Right lobe of liver (tissue), 4 donors: ENCODE data around the gene MADCAM1.

Experiments
- POLR2A ChIP-seq: fragments of 450-650 bp; IDR thresholded peaks from one replicate; pipeline ENCODE4 v1.6.1; 2017; ENCODE audit warnings: antibody characterized with exemption, mild to moderate bottlenecking
- TF ChIP-seq, protein P1 (sequence below), 4 donors: fragments of 200-600 bp in 3 of 4; fragments of 450-650 bp in 1 of 4; IDR thresholded peaks; one replicate each; pipeline versions ENCODE4 v1.5.1 to v1.8.0; 2016 to 2022; ENCODE audit warnings: antibody characterized with exemption in 4 of 4, mild to moderate bottlenecking in 2 of 4
- donor health status: DM: no; HTN: no; CAD: no.
- donor health status: DM: no; HTN: no; CAD: no.
- donor health status: DM: no; HTN: yes; CAD: no.

DNA sequence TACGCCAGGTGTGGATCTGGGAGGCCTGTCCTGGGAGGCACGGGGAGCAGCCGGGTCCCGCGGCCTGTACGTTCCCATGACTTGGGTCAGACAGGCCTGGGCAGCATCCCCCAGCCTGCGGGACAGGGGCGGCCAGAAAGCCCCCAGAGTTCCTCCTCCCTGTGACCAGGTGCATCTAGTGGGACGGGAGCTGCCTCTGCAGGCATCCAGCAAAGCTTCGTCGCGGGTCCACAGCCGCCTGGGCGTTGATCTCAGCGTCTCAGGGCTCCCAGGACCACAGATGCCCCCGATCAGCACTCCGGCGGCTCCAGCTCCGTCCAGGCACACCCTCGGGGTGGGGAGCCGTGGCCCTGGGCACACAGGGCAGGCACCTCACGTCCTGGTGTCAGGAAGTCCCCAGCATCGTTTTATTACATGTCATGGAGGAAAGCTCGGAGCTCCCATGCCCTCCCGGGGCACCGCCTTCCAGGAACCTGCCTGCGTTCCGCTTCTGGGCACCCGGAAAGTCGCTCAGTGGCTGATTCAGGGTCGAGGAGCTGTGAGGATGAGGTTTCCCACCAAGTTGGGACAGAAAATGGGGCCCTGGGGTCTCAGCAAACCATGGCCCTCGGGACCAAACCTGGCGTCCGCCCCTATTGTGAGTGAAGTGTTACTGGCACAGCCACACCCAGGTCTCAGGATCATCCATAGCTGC, 46.0 kb downstream of the MADCAM1 start:
- TF ChIP-seq POLR2A, result no peak
- TF ChIP-seq, protein P1, sequence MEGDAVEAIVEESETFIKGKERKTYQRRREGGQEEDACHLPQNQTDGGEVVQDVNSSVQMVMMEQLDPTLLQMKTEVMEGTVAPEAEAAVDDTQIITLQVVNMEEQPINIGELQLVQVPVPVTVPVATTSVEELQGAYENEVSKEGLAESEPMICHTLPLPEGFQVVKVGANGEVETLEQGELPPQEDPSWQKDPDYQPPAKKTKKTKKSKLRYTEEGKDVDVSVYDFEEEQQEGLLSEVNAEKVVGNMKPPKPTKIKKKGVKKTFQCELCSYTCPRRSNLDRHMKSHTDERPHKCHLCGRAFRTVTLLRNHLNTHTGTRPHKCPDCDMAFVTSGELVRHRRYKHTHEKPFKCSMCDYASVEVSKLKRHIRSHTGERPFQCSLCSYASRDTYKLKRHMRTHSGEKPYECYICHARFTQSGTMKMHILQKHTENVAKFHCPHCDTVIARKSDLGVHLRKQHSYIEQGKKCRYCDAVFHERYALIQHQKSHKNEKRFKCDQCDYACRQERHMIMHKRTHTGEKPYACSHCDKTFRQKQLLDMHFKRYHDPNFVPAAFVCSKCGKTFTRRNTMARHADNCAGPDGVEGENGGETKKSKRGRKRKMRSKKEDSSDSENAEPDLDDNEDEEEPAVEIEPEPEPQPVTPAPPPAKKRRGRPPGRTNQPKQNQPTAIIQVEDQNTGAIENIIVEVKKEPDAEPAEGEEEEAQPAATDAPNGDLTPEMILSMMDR (IDR thresholded peaks at IDR 0.05), result no peak
